ENCODE measurements around the gene RHOBTB3. TPM values are rescaled to one million over a fixed set of nuclear protein-coding genes. Genes with fewer than 3 reads are reported as not detected.

The RHOBTB3 gene
- total and polyA plus RNA-seq, 10 of the 15 experiments (the other 5 are each of a cell fraction or from before 2014, with no cell fraction given), result 3.6 to 42.8 (median 8.4) TPM

GRCh38 chr5:95821110-95822021 is 90.2 kb downstream of the RHOBTB3 start:
- TSS peak; percentile 70 for BruUV-seq (replicated peaks)
- ATAC-seq, result peak; percentile 42
- in situ Hi-C loops (cut with MboI), result no loop called here
- Histone ChIP-seq H3K4me1 (ENCODE audit: control insufficient read depth, insufficient read depth, low read length) (peaks cover 26% of the 10 kb centered on the region), H3K9me3 (replicated peaks; ENCODE audit: control insufficient read depth, insufficient read depth, low read length) (no peaks in the 10 kb centered on the region), H2AFZ (ENCODE audit: control insufficient read depth, low read depth, low read length) (no peak overlapping the region; the same call in 1 of the 2 replicates), H3K27ac (ENCODE audit: control insufficient read depth, insufficient read depth) (peak overlapping the region; percentile 86), H4K20me1 (ENCODE audit: control insufficient read depth, insufficient read depth) (no peaks in the 10 kb centered on the region), H3K36me3 (ENCODE audit: control insufficient read depth in 2 of 2, insufficient read depth in 2 of 2, low read length in 1 of 2) (peaks cover 0 to 8% of the 10 kb centered on the region in 2 experiments; a peak in 2 of 4 replicates), H3K27me3 (replicated peaks in 1 of 2; ENCODE audit: control insufficient read depth in 2 of 2, insufficient read depth in 2 of 2, low read length in 1 of 2) (no peaks in the 10 kb centered on the region), H3K79me2 (ENCODE audit: control insufficient read depth, insufficient read depth, low read length) (peaks cover 61% of the 10 kb centered on the region), H3K9ac (ENCODE audit: control insufficient read depth, insufficient read depth, low read length) (peak overlapping the region; percentile 76), H3K4me3 (peak overlapping the region; percentile 87), H3K4me2 (ENCODE audit: control insufficient read depth, insufficient read depth) (peak overlapping the region; percentile 95)
- ChIA-PET CTCF (interaction anchor here (0.8 to 11.4 kb wide), 12 partner anchors 10 to 779 kb away, joined by 3 to 145 read pairs (median 4); partner anchors contain the start of gene RHOBTB3), SMC1A (ENCODE audit: uncharacterized antibody, unreplicated experiment) (interaction anchor here (0.9 to 15.2 kb wide), 18 partner anchors 9 to 175 kb away, joined by 4 to 320 read pairs (median 8); partner anchors contain the start of genes RFESD and RHOBTB3), POLR2A (interaction anchor here (1.0 to 10.1 kb wide), 10 partner anchors 9 to 174 kb away, joined by 3 to 153 read pairs (median 5); partner anchors contain the start of gene RFESD), RAD21 (ENCODE audit: unreplicated experiment) (interaction anchor here (1.2 to 12.7 kb wide), 11 partner anchors 11 to 176 kb away, joined by 3 to 186 read pairs (median 8); partner anchors contain the start of genes RFESD and RHOBTB3)
- WGBS (ENCODE audit: insufficient coverage, insufficient replicate concordance, low lambda C conversion rate, missing lambda C conversion rate), result 1% methylated on average over 9 of the region's 9 CpGs
- no peak for DNase-seq (ENCODE audit: low read depth, low spot score)
- intact Hi-C loops (cut with micrococcal nuclease; ENCODE audit: unreplicated experiment), result loop anchor here (2.0 to 5.0 kb wide), 2 partner anchors 41 to 89 kb away; partner anchors contain the start of gene RHOBTB3
- peak; percentile 66 for FAIRE-seq
- TF ChIP-seq, protein P1, sequence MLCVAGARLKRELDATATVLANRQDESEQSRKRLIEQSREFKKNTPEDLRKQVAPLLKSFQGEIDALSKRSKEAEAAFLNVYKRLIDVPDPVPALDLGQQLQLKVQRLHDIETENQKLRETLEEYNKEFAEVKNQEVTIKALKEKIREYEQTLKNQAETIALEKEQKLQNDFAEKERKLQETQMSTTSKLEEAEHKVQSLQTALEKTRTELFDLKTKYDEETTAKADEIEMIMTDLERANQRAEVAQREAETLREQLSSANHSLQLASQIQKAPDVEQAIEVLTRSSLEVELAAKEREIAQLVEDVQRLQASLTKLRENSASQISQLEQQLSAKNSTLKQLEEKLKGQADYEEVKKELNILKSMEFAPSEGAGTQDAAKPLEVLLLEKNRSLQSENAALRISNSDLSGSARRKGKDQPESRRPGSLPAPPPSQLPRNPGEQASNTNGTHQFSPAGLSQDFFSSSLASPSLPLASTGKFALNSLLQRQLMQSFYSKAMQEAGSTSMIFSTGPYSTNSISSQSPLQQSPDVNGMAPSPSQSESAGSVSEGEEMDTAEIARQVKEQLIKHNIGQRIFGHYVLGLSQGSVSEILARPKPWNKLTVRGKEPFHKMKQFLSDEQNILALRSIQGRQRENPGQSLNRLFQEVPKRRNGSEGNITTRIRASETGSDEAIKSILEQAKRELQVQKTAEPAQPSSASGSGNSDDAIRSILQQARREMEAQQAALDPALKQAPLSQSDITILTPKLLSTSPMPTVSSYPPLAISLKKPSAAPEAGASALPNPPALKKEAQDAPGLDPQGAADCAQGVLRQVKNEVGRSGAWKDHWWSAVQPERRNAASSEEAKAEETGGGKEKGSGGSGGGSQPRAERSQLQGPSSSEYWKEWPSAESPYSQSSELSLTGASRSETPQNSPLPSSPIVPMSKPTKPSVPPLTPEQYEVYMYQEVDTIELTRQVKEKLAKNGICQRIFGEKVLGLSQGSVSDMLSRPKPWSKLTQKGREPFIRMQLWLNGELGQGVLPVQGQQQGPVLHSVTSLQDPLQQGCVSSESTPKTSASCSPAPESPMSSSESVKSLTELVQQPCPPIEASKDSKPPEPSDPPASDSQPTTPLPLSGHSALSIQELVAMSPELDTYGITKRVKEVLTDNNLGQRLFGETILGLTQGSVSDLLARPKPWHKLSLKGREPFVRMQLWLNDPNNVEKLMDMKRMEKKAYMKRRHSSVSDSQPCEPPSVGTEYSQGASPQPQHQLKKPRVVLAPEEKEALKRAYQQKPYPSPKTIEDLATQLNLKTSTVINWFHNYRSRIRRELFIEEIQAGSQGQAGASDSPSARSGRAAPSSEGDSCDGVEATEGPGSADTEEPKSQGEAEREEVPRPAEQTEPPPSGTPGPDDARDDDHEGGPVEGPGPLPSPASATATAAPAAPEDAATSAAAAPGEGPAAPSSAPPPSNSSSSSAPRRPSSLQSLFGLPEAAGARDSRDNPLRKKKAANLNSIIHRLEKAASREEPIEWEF (IDR thresholded peaks at IDR 0.05; ENCODE audit: insufficient replicate concordance, low read depth, low read length), result no peak
- TF ChIP-seq SUPT20H (IDR thresholded peaks at IDR 0.05; ENCODE audit: borderline replicate concordance, control insufficient read depth, low read depth, low read length) (no peak), MXI1 (IDR thresholded peaks at IDR 0.05; ENCODE audit: low read depth, low read length) (no peak), TCF7 (IDR thresholded peaks at IDR 0.05; ENCODE audit: borderline replicate concordance) (no peak), MTA2 (IDR thresholded peaks at IDR 0.05; ENCODE audit: low read depth) (no peak), RELB (IDR thresholded peaks at IDR 0.05; ENCODE audit: low read depth) (no peak), WRNIP1 (IDR thresholded peaks at IDR 0.05; ENCODE audit: borderline replicate concordance, low read depth, low read length) (0 out of 2 replicates have a peak, but pooled peaks have one; percentile 16), GATAD2B (conservative IDR thresholded peaks at IDR 0.05; ENCODE audit: low read depth) (no peak), TCF3 (IDR thresholded peaks at IDR 0.05; ENCODE audit: borderline replicate concordance, insufficient read depth, low read depth, low read length) (no peak), YY1 (IDR thresholded peaks at IDR 0.05; ENCODE audit: low read depth, low read length) (0 out of 2 replicates have a peak, but pooled peaks have one; percentile 3), HDAC2 (IDR thresholded peaks at IDR 0.05) (no peak), IRF4 (IDR thresholded peaks at IDR 0.05; ENCODE audit: low read depth, low read length) (no peak), NFXL1 (IDR thresholded peaks at IDR 0.05; ENCODE audit: borderline replicate concordance) (no peak)
- TF ChIP-seq, protein P2, sequence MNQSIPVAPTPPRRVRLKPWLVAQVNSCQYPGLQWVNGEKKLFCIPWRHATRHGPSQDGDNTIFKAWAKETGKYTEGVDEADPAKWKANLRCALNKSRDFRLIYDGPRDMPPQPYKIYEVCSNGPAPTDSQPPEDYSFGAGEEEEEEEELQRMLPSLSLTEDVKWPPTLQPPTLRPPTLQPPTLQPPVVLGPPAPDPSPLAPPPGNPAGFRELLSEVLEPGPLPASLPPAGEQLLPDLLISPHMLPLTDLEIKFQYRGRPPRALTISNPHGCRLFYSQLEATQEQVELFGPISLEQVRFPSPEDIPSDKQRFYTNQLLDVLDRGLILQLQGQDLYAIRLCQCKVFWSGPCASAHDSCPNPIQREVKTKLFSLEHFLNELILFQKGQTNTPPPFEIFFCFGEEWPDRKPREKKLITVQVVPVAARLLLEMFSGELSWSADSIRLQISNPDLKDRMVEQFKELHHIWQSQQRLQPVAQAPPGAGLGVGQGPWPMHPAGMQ (IDR thresholded peaks at IDR 0.05; ENCODE audit: borderline replicate concordance), result no peak
